HepG2 (cell line): ENCODE measurements around the gene PHF3. TPM values are rescaled to one million over a fixed set of nuclear protein-coding genes. Genes with fewer than 3 reads are reported as not detected.

ENCODE experiments used
- CHD4 ChIP-seq: fragments of 200-600 bp; sonication (generic); IDR thresholded peaks from 2 replicates; pipeline ENCODE4 v1.7.0; 2017; ENCODE audit warnings: mild to moderate bottlenecking, low read length, borderline replicate concordance
- EP300 ChIP-seq, 3 experiments: sonication (generic) in 1 of 3; formaldehyde crosslinking in 1 of 3; IDR thresholded peaks; 2 replicates each; pipeline versions ENCODE4 v1.5.1 to v1.6.1; 2011 to 2020; ENCODE audit warnings: low read depth in 2 of 3, low read length in 2 of 3, borderline replicate concordance in 1 of 3, improper control_type of control experiment in 1 of 3, mild to moderate bottlenecking in 1 of 3, missing genetic modification reagents in 1 of 3, moderate library complexity in 1 of 3
- ETV6 ChIP-seq: sonication (generic); formaldehyde crosslinking; conservative IDR thresholded peaks from 2 replicates; pipeline ENCODE4 v1.4.0; 2020; ENCODE audit warnings: missing genetic modification reagents
- GABPA ChIP-seq, 2 experiments: IDR thresholded peaks; 2 replicates each; pipeline ENCODE4 v1.6.1; 2011 to 2016; ENCODE audit warnings: low read depth in 2 of 2, low read length in 1 of 2, missing biosample characterization in 1 of 2, missing genetic modification characterization in 1 of 2
- GPN1 ChIP-seq: sonication (generic); formaldehyde crosslinking; IDR thresholded peaks from 2 replicates; pipeline ENCODE4 v1.5.1; 2020; ENCODE audit warnings: missing genetic modification reagents, borderline replicate concordance
- HIVEP1 ChIP-seq: sonication (generic); formaldehyde crosslinking; IDR thresholded peaks from 2 replicates; pipeline ENCODE4 v1.4.0; 2020; ENCODE audit warnings: mild to moderate bottlenecking, missing genetic modification reagents
- KDM3A ChIP-seq: IDR thresholded peaks from 2 replicates; pipeline ENCODE4 v1.6.1; 2018; ENCODE audit warnings: low read depth, missing compliant biosample characterization
- NCOA2 ChIP-seq: sonication (generic); formaldehyde crosslinking; IDR thresholded peaks from 2 replicates; pipeline ENCODE4 v1.8.0; 2022; ENCODE audit warnings: inconsistent platforms
- RBM39 ChIP-seq: fragments of 200-400 bp; formaldehyde crosslinking; IDR thresholded peaks from one replicate; pipeline ENCODE4 v1.6.1; 2018; ENCODE audit warnings: antibody characterized with exemption, mild to moderate bottlenecking, low read depth, low read length; ENCODE audit not compliant: poor library complexity, severe bottlenecking
- SMYD3 ChIP-seq: sonication (generic); formaldehyde crosslinking; IDR thresholded peaks from 2 replicates; pipeline ENCODE4 v1.8.1; 2023; ENCODE audit warnings: mild to moderate bottlenecking, missing genetic modification reagents
- SNAPC4 ChIP-seq: sonication (generic); formaldehyde crosslinking; IDR thresholded peaks from 2 replicates; pipeline ENCODE4 v1.4.0; 2020; ENCODE audit warnings: mild to moderate bottlenecking, missing genetic modification reagents
- TP53 ChIP-seq: sonication (generic); formaldehyde crosslinking; conservative IDR thresholded peaks from 2 replicates; pipeline ENCODE4 v1.4.0; 2020; ENCODE audit warnings: missing genetic modification reagents
- XBP1 ChIP-seq: sonication (generic); formaldehyde crosslinking; IDR thresholded peaks from 2 replicates; pipeline ENCODE4 v1.5.0; 2020; ENCODE audit warnings: missing genetic modification reagents
- ZFP1 ChIP-seq: IDR thresholded peaks from 2 replicates; pipeline ENCODE4 v1.6.1; 2016
- ZKSCAN8 ChIP-seq: IDR thresholded peaks from 2 replicates; pipeline ENCODE4 v1.6.1; 2016; ENCODE audit warnings: borderline replicate concordance, missing genetic modification reagents, missing compliant biosample characterization
- ZNF678 ChIP-seq: sonication (generic); formaldehyde crosslinking; IDR thresholded peaks from 2 replicates; pipeline ENCODE4 v1.4.0; 2020; ENCODE audit warnings: mild to moderate bottlenecking, missing genetic modification reagents
- polyA plus RNA-seq, 8 experiments: library from polyadenylated mRNA; depleted of rRNA in 3 of 8; stranded (reverse) in 7 of 8; unstranded in 1 of 8; fragments of >200 nt; fragmentation: Illumina TruSeq in 4 of 8; extraction: Trizol in 4 of 8; gene quantifications; 2 replicates each; pipeline versions ENCODE4 v1.2.1 to v1.2.3, GENCODE V29; 2011 to 2016; ENCODE audit warnings: low read depth in 4 of 8, missing spikeins in 1 of 8, mixed read lengths in 1 of 8; ENCODE audit not compliant: insufficient read depth in 1 of 8
- total RNA-seq, 5 experiments: library from RNA; depleted of rRNA; stranded (reverse); fragments of >200 nt; fragmentation: Illumina TruSeq; extraction: Trizol; gene quantifications; 2 replicates each; pipeline ENCODE4 v1.2.3, GENCODE V29; 2016; ENCODE audit warnings: low read depth in 1 of 5
- TF ChIP-seq, protein P1 (sequence below): sonication (generic); formaldehyde crosslinking; IDR thresholded peaks from 2 replicates; pipeline ENCODE4 v1.8.1; 2023; ENCODE audit warnings: missing genetic modification reagents, inconsistent platforms, borderline replicate concordance
- TF ChIP-seq, protein P2 (sequence below): sonication (generic); formaldehyde crosslinking; IDR thresholded peaks from 2 replicates; pipeline ENCODE4 v1.4.0; 2020; ENCODE audit warnings: missing genetic modification reagents
- TF ChIP-seq, protein P3 (sequence below): sonication (generic); formaldehyde crosslinking; IDR thresholded peaks from 2 replicates; pipeline ENCODE4 v1.5.1; 2020; ENCODE audit warnings: missing genetic modification reagents, mild to moderate bottlenecking, borderline replicate concordance

The PHF3 gene
- total and polyA plus RNA-seq, 2 of the 13 experiments (the other 11 are each of a cell fraction or from before 2014, with no cell fraction given) = 19.8 to 70.4 TPM

GRCh38 chr6:63709148-63709547 lies 73.5 kb downstream of the PHF3 start (continued):
- TF ChIP-seq, protein P1, sequence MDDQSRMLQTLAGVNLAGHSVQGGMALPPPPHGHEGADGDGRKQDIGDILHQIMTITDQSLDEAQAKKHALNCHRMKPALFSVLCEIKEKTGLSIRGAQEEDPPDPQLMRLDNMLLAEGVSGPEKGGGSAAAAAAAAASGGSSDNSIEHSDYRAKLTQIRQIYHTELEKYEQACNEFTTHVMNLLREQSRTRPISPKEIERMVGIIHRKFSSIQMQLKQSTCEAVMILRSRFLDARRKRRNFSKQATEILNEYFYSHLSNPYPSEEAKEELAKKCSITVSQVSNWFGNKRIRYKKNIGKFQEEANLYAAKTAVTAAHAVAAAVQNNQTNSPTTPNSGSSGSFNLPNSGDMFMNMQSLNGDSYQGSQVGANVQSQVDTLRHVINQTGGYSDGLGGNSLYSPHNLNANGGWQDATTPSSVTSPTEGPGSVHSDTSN (CRISPR knock-in tag) = no peak
- peak; percentile 39; the same call in 1 of the 2 replicates for TF ChIP-seq ZKSCAN8 (CRISPR knock-in tag)
- no peak for TF ChIP-seq RBM39
- TF ChIP-seq, protein P2, sequence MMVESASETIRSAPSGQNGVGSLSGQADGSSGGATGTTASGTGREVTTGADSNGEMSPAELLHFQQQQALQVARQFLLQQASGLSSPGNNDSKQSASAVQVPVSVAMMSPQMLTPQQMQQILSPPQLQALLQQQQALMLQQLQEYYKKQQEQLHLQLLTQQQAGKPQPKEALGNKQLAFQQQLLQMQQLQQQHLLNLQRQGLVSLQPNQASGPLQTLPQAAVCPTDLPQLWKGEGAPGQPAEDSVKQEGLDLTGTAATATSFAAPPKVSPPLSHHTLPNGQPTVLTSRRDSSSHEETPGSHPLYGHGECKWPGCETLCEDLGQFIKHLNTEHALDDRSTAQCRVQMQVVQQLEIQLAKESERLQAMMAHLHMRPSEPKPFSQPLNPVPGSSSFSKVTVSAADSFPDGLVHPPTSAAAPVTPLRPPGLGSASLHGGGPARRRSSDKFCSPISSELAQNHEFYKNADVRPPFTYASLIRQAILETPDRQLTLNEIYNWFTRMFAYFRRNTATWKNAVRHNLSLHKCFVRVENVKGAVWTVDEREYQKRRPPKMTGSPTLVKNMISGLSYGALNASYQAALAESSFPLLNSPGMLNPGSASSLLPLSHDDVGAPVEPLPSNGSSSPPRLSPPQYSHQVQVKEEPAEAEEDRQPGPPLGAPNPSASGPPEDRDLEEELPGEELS (CRISPR knock-in tag) = peak; percentile 71
- TF ChIP-seq SNAPC4 (CRISPR knock-in tag) = no peak
- no peak for TF ChIP-seq SMYD3 (CRISPR knock-in tag)
- no peak for TF ChIP-seq GABPA (IDR thresholded peaks at IDR 0.05; ENCODE audit: low read depth, low read length)
- TF ChIP-seq GABPA (CRISPR knock-in tag; IDR thresholded peaks at IDR 0.05; ENCODE audit: low read depth) = no peak
- no peak for TF ChIP-seq GPN1
- TF ChIP-seq, protein P3, sequence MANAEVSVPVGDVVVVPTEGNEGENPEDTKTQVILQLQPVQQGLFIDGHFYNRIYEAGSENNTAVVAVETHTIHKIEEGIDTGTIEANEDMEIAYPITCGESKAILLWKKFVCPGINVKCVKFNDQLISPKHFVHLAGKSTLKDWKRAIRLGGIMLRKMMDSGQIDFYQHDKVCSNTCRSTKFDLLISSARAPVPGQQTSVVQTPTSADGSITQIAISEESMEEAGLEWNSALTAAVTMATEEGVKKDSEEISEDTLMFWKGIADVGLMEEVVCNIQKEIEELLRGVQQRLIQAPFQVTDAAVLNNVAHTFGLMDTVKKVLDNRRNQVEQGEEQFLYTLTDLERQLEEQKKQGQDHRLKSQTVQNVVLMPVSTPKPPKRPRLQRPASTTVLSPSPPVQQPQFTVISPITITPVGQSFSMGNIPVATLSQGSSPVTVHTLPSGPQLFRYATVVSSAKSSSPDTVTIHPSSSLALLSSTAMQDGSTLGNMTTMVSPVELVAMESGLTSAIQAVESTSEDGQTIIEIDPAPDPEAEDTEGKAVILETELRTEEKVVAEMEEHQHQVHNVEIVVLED (CRISPR knock-in tag) = no peak
- no peak for TF ChIP-seq XBP1 (CRISPR knock-in tag)
- TF ChIP-seq EP300 (IDR thresholded peaks at IDR 0.05; ENCODE audit: low read depth in 2 of 2, low read length in 2 of 2) = peak in 1 of 2 experiments; percentile 57; a peak in 1 of 4 replicates
- TF ChIP-seq EP300 (CRISPR knock-in tag; IDR thresholded peaks at IDR 0.05; ENCODE audit: borderline replicate concordance) = no peak
- TF ChIP-seq HIVEP1 (CRISPR knock-in tag) = no peak
- peak; percentile 57; the same call in 1 of the 2 replicates for TF ChIP-seq KDM3A
- no peak for TF ChIP-seq ETV6
- TF ChIP-seq ZNF678 (CRISPR knock-in tag) = no peak
- peak; percentile 62; the same call in 1 of the 2 replicates for TF ChIP-seq NCOA2 (CRISPR knock-in tag)
- peak; percentile 52; the same call in 1 of the 2 replicates for TF ChIP-seq ZFP1 (CRISPR knock-in tag)
- TF ChIP-seq CHD4 = no peak
- no peak for TF ChIP-seq TP53 (CRISPR knock-in tag)
